Esophagus (tissue), 2 donors: Measurements from ENCODE around the gene RPS14. TPM values are rescaled to one million over a fixed set of nuclear protein-coding genes. Genes with fewer than 3 reads are reported as not detected.

Experiments
- H3K27ac ChIP-seq, 2 donors: one replicate each; pipeline ENCODE4 v1.5.1; 2013; ENCODE audit warnings: low read depth in 2 of 2, mild to moderate bottlenecking in 2 of 2, inconsistent platforms in 1 of 2, low read length in 1 of 2, moderate library complexity in 1 of 2
- H3K27me3 ChIP-seq, 2 donors: one replicate each; pipeline ENCODE4 v1.6.1; 2013; ENCODE audit warnings: low read length in 2 of 2, control low read depth in 1 of 2, mild to moderate bottlenecking in 1 of 2; ENCODE audit not compliant: insufficient read depth in 2 of 2, control insufficient read depth in 1 of 2
- H3K36me3 ChIP-seq, 2 donors: one replicate each; pipeline ENCODE4 v1.6.1; 2013; ENCODE audit warnings: low read length in 1 of 2; ENCODE audit not compliant: control insufficient read depth in 2 of 2, insufficient read depth in 2 of 2
- H3K4me1 ChIP-seq, 2 donors: one replicate each; pipeline ENCODE4 v1.6.1; 2013; ENCODE audit warnings: low read length in 1 of 2; ENCODE audit not compliant: control insufficient read depth in 2 of 2, insufficient read depth in 2 of 2
- H3K4me3 ChIP-seq, 2 donors: one replicate each; pipeline ENCODE4 v1.5.1; 2013; ENCODE audit warnings: low read length in 2 of 2, mild to moderate bottlenecking in 2 of 2, low read depth in 1 of 2, moderate library complexity in 1 of 2
- H3K9me3 ChIP-seq, 2 donors: one replicate each; pipeline ENCODE4 v1.6.1; 2013; ENCODE audit warnings: mild to moderate bottlenecking in 2 of 2, low read depth in 1 of 2, low read length in 1 of 2, moderate library complexity in 1 of 2; ENCODE audit not compliant: control insufficient read depth in 2 of 2, insufficient read depth in 1 of 2
- WGBS, 2 donors: extraction: QIAGEN DNeasy Blood & Tissue Kit; methylation state at CpG; one replicate each; pipeline ENCODE4 v1.1.7; 2013; 5-methylcytosine and 5-hydroxymethylcytosine counted together
- polyA plus RNA-seq, 2 donors: library from polyadenylated mRNA; stranded (reverse); fragments of 200-250 nt; gene quantifications; one replicate each; pipeline ENCODE4 v1.2.3, GENCODE V29; 2013
- donor health status: healthy with polysubstance abuse.
- donor health status: Bipolar disorder and iron deficiency.

RPS14 gene
- polyA plus RNA-seq, 2 donors, result 2,283 to 4,187 TPM

GRCh38 chr5:150402901-150403342 lies 46.6 kb downstream of the RPS14 start:
- H3K4me1 ChIP-seq, result peaks cover 0 to 2% of the 10 kb centered on the region in 2 donors
- H3K9me3 ChIP-seq, result no peaks in the 10 kb centered on the region
- no peaks in the 10 kb centered on the region for H3K27me3 ChIP-seq
- 91 to 96% methylated on average over 12 of the region's 12 CpGs for WGBS, 2 donors
- no peak overlapping the region for H3K4me3 ChIP-seq
- H3K27ac ChIP-seq, result no peak overlapping the region
- peaks cover 7 to 34% of the 10 kb centered on the region in 2 donors for H3K36me3 ChIP-seq

DNA sequence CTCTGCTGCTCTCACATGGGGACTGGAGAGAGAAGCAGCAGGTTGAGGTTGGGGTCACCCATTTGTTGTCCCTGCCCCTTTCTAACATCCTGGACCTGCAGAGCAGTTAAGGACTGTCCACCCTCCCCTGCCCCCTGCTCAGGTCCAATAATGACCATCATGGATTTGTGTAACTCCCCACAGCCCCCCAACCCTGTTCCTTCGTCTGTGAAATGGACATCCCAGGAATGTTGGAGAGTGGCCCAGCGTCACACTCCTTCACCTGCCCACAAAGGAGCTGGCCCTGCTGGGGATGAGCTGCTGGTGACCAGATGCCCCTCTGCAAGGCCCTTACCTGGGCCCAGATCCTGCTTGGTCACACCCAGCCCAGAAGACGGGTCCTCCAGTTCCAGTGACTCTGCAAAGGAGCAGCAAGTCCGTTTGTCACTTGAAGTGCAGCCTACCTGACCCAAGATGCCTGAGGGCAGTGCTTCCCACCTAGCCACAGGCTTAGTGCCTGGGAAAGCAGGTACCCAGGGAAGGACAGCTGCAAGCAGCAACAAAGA lies 47.2 kb downstream of the RPS14 start:
- H3K36me3 ChIP-seq, result peaks cover 10 to 35% of the 10 kb centered on the region in 2 donors
- no peaks in the 10 kb centered on the region for H3K27me3 ChIP-seq
- H3K4me3 ChIP-seq, result no peak overlapping the region
- WGBS, 2 donors, result 67 to 71% methylated on average over 4 of the region's 4 CpGs
- peaks cover 0 to 2% of the 10 kb centered on the region in 2 donors for H3K4me1 ChIP-seq
- H3K27ac ChIP-seq, result no peak overlapping the region
- H3K9me3 ChIP-seq, result no peaks in the 10 kb centered on the region

DNA sequence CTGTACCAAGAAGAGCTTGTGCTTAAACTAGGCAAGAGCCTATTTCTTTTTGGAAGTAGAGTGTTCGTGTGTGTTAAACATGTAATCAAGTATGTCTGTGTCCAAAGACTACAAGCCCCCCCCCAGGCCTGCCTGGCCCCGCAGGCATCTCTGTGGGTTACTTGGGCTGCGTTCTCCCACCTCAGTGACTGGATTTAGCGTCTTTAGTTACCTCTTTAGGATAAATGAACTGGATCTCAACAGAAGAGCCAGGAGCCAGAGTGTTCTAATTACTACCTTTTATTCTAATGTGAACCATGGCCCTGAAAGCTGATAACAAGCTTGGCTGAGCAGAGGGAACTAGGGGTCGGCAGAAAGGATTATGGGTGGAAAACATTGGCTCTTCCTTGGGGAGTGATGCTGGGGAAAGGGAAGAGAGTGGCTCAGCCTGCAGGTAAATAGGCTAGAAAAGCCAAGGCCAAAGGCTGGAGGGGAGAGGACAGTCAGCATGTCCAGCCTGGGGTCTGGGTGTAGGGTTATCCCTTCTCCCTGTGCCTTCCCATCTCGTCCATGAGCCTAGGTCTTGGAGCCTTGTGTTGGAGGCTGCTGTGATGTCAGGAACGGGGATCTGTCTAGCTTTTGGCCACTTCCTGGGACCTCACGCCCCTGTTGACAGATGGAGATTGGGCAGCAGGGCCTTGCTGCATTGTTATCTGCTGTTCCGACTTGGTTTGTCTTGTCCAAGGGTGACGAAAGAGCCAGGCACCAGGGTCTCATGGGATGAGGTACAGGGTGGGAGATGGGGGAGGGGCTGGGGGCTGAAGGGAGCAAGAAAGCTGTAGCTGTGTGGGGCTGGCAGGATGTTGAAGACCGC lies 47.9 kb downstream of the RPS14 start:
- WGBS, 2 donors, result 79 to 87% methylated on average over 11 of the region's 11 CpGs
- no peaks in the 10 kb centered on the region for H3K9me3 ChIP-seq
- H3K27me3 ChIP-seq, result no peaks in the 10 kb centered on the region
- no peak overlapping the region for H3K4me3 ChIP-seq
- H3K36me3 ChIP-seq, result peaks cover 12 to 38% of the 10 kb centered on the region in 2 donors
- peaks cover 0 to 2% of the 10 kb centered on the region in 2 donors for H3K4me1 ChIP-seq
- H3K27ac ChIP-seq, result no peak overlapping the region

- H3K4me1 ChIP-seq, result peaks cover 0 to 2% of the 10 kb centered on the region in 2 donors
- H3K9me3 ChIP-seq, result no peaks in the 10 kb centered on the region
- H3K4me3 ChIP-seq, result no peak overlapping the region
- no peak overlapping the region for H3K27ac ChIP-seq
- 62 to 70% methylated on average over 3 of the region's 3 CpGs for WGBS, 2 donors
- H3K27me3 ChIP-seq, result no peaks in the 10 kb centered on the region
- H3K36me3 ChIP-seq, result peaks cover 18 to 34% of the 10 kb centered on the region in 2 donors
Measured at GRCh38 chr5:150401076-150401375, 48.5 kb downstream of the RPS14 start.

GRCh38 chr5:150400316-150401075 lies 49.0 kb downstream of the RPS14 start:
- H3K9me3 ChIP-seq, result no peaks in the 10 kb centered on the region
- peaks cover 19 to 36% of the 10 kb centered on the region in 2 donors for H3K36me3 ChIP-seq
- no peak overlapping the region for H3K4me3 ChIP-seq
- H3K27ac ChIP-seq, result no peak overlapping the region
- WGBS, 2 donors, result 82 to 85% methylated on average over 12 of the region's 12 CpGs
- H3K4me1 ChIP-seq, result peaks cover 0 to 2% of the 10 kb centered on the region in 2 donors
- H3K27me3 ChIP-seq, result no peaks in the 10 kb centered on the region

DNA sequence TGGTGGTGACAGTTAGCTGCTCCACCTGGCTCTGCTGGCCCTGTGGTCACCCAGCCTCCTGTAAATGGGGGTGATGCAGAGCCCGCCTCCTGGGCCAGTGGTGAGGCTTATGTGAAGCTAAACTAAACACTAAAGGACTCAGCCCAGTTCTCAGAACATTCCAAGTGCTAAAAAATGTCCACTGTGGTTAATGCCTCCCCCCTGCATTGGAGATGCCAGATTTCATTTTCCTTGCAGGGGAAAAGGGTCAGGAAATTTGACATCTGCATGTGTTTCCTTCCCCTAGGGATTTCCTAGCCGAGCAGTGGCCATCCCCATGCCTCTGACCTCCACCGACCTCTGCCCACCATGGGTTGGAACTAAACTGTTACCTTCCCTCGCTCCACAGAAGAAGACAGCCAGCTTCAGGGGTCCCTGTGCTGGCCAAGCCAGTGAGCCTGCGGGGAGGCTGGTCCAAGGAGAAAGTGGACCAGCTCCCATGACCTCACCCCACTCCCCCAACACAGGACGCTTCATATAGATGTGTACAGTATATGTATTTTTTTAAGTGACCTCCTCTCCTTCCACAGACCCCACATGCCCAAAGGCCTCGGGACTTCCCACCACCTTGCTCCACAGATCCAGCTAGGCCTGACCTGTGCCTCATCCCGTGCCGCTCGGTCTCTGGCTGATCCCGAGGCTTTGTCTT lies 49.9 kb downstream of the RPS14 start:
- Histone ChIP-seq H3K4me3 (no peak overlapping the region), H3K9me3 (no peaks in the 10 kb centered on the region), H3K27ac (no peak overlapping the region), H3K27me3 (no peaks in the 10 kb centered on the region), H3K36me3 (peaks cover 19 to 36% of the 10 kb centered on the region in 2 donors), H3K4me1 (peaks cover 0 to 2% of the 10 kb centered on the region in 2 donors)
- WGBS, 2 donors, result 83 to 87% methylated on average over 11 of the region's 11 CpGs

GRCh38 chr5:150398722-150399523 lies 50.6 kb downstream of the RPS14 start:
- peaks cover 23 to 38% of the 10 kb centered on the region in 2 donors for H3K36me3 ChIP-seq
- WGBS, 2 donors, result 77 to 79% methylated on average over 12 of the region's 12 CpGs
- H3K9me3 ChIP-seq, result no peaks in the 10 kb centered on the region
- no peaks in the 10 kb centered on the region for H3K4me1 ChIP-seq
- H3K27me3 ChIP-seq, result no peaks in the 10 kb centered on the region
- H3K27ac ChIP-seq, result no peak overlapping the region
- no peak overlapping the region for H3K4me3 ChIP-seq

- no peak overlapping the region for H3K27ac ChIP-seq
- no peak overlapping the region for H3K4me3 ChIP-seq
- peaks cover 20 to 40% of the 10 kb centered on the region in 2 donors for H3K36me3 ChIP-seq
- no peaks in the 10 kb centered on the region for H3K4me1 ChIP-seq
- H3K27me3 ChIP-seq, result no peaks in the 10 kb centered on the region
- no peaks in the 10 kb centered on the region for H3K9me3 ChIP-seq
- WGBS, 2 donors, result 90 to 93% methylated on average over 13 of the region's 13 CpGs
Measured at GRCh38 chr5:150397782-150398721, 51.5 kb downstream of the RPS14 start.
